HepG2 (cell line): ENCODE data around the gene RAPH1. TPM values are rescaled to one million over a fixed set of nuclear protein-coding genes. Genes with fewer than 3 reads are reported as not detected.

ENCODE experiments used
- ATAC-seq: fragments of 200-7000 bp; cut with Tn5 transposase; 3 replicates; pipeline ENCODE4 v1.9.1; 2020; ENCODE audit warnings: mild to moderate bottlenecking, moderate library complexity
- BruUV-seq: library from RNA; stranded (reverse); fragments of 400-500 nt; replicated peaks from 2 replicates; lab custom pipeline; 2021; lab: Mats Ljungman, UMichigan
- CTCF ChIA-PET: fragments of 300-600 bp; formaldehyde crosslinking; extraction: SDS; loops from one replicate; lab custom pipeline; 2021; ENCODE audit warnings: low total read pairs, inconsistent platforms, low intra/inter-chr PET ratio; lab: Yijun Ruan, JAX
- POLR2A ChIA-PET: fragments of 350-600 bp; sonication (Branson Sonifier 250); formaldehyde crosslinking; loops from one replicate; lab custom pipeline; 2020; ENCODE audit warnings: antibody characterized with exemption, inconsistent platforms; lab: Yijun Ruan, JAX
- DNase-seq: peaks from one replicate; pipeline ENCODE4 v3.0.0-alpha.2; 2015; ENCODE audit warnings: low spot score
- FAIRE-seq: peaks from 3 replicates; lab custom pipeline; 2011; peaks lifted over from hg19 to GRCh38; lab: Jason Lieb, UNC
- H2AFZ ChIP-seq: one replicate; pipeline ENCODE4 v1.6.1; 2011; ENCODE audit warnings: low read length, inconsistent platforms
- H3K27ac ChIP-seq: fragments of 300-600 bp; 3 replicates; pipeline ENCODE4 v1.8.0; 2011; ENCODE audit warnings: mixed run types, mild to moderate bottlenecking, mixed read lengths, low read length, inconsistent platforms; ENCODE audit not compliant: insufficient read depth; ENCODE audit errors: extremely low read length
- H3K27me3 ChIP-seq, 2 experiments: fragments of 200-600 bp in 1 of 2; 2 replicates in 1 of 2; 3 replicates in 1 of 2; pipeline versions ENCODE4 v1.6.0 to v1.8.0; 2011; ENCODE audit warnings: low read length in 2 of 2, mild to moderate bottlenecking in 2 of 2, moderate library complexity in 2 of 2, inconsistent platforms in 1 of 2; ENCODE audit not compliant: insufficient read depth in 2 of 2, control insufficient read depth in 1 of 2
- H3K36me3 ChIP-seq, 2 experiments: fragments of 200-600 bp in 1 of 2; replicated peaks in 1 of 2; 2 replicates in 1 of 2; 3 replicates in 1 of 2; pipeline versions ENCODE4 v1.5.1 to v1.8.0; 2011; ENCODE audit warnings: low read length in 2 of 2, inconsistent platforms in 1 of 2; ENCODE audit not compliant: insufficient read depth in 2 of 2, control insufficient read depth in 1 of 2
- H3K4me1 ChIP-seq: 2 replicates; pipeline ENCODE4 v1.5.1; 2012; ENCODE audit warnings: low read length, inconsistent platforms; ENCODE audit not compliant: insufficient read depth
- H3K4me2 ChIP-seq: 2 replicates; pipeline ENCODE4 v1.6.0; 2011; ENCODE audit warnings: low read depth, low read length, inconsistent platforms
- H3K4me3 ChIP-seq, 3 experiments: fragments of 200-600 bp in 1 of 3; sonication (generic), shearing (Covaris generic) in 1 of 3; replicated peaks in 1 of 3; 2 replicates each; pipeline ENCODE4 v1.5.1; 2011 to 2016; ENCODE audit warnings: low read length in 3 of 3, inconsistent platforms in 2 of 3, low read depth in 2 of 3, mild to moderate bottlenecking in 2 of 3, control low read depth in 1 of 3, mixed read lengths in 1 of 3; ENCODE audit not compliant: insufficient read depth in 1 of 3
- H3K79me2 ChIP-seq: one replicate; pipeline ENCODE4 v1.6.1; 2011; ENCODE audit warnings: low read length, inconsistent platforms; ENCODE audit not compliant: insufficient read depth
- H3K9ac ChIP-seq: 2 replicates; pipeline ENCODE4 v1.6.0; 2011; ENCODE audit warnings: mild to moderate bottlenecking, low read depth, low read length, inconsistent platforms; ENCODE audit not compliant: insufficient read depth
- H3K9me3 ChIP-seq: 2 replicates; pipeline ENCODE4 v1.5.1; 2012; ENCODE audit warnings: mild to moderate bottlenecking, low read length
- H4K20me1 ChIP-seq: 2 replicates; pipeline ENCODE4 v1.6.0; 2011; ENCODE audit warnings: inconsistent platforms, mild to moderate bottlenecking, low read length, moderate library complexity; ENCODE audit not compliant: insufficient read depth
- FOXA3 ChIP-seq: IDR thresholded peaks from 2 replicates; pipeline ENCODE4 v1.6.1; 2016; ENCODE audit warnings: missing genetic modification reagents, missing compliant biosample characterization
- ISL2 ChIP-seq: sonication (generic); formaldehyde crosslinking; IDR thresholded peaks from 2 replicates; pipeline ENCODE4 v1.5.0; 2020; ENCODE audit warnings: missing genetic modification reagents
- JUN ChIP-seq: sonication (generic); formaldehyde crosslinking; IDR thresholded peaks from 2 replicates; pipeline ENCODE4 v1.4.0; 2020; ENCODE audit warnings: mild to moderate bottlenecking, missing genetic modification reagents
- KAT2B ChIP-seq: fragments of 150-350 bp; IDR thresholded peaks from 2 replicates; pipeline ENCODE4 v1.6.1; 2014; ENCODE audit warnings: low read depth, low read length, borderline replicate concordance
- KDM2A ChIP-seq: sonication (generic); formaldehyde crosslinking; IDR thresholded peaks from 2 replicates; pipeline ENCODE4 v1.4.0; 2020; ENCODE audit warnings: low read depth, missing genetic modification reagents, borderline replicate concordance
- NFE2L1 ChIP-seq: sonication (generic); formaldehyde crosslinking; IDR thresholded peaks from 2 replicates; pipeline ENCODE4 v1.4.0; 2020; ENCODE audit warnings: missing genetic modification reagents, mild to moderate bottlenecking, borderline replicate concordance
- NR2C2 ChIP-seq: sonication (generic); formaldehyde crosslinking; IDR thresholded peaks from 2 replicates; pipeline ENCODE4 v1.4.0; 2020; ENCODE audit warnings: missing genetic modification reagents, mild to moderate bottlenecking, moderate library complexity, borderline replicate concordance
- RCOR2 ChIP-seq: IDR thresholded peaks from 2 replicates; pipeline ENCODE4 v1.6.1; 2016; ENCODE audit warnings: missing biosample characterization, missing genetic modification reagents
- SRSF4 ChIP-seq: fragments of 200-400 bp; formaldehyde crosslinking; IDR thresholded peaks from one replicate; pipeline ENCODE4 v1.6.1; 2018; ENCODE audit warnings: mild to moderate bottlenecking, low read depth, low read length, moderate library complexity; ENCODE audit not compliant: poor library complexity, severe bottlenecking
- TMF1 ChIP-seq: sonication (generic); formaldehyde crosslinking; IDR thresholded peaks from 2 replicates; pipeline ENCODE4 v1.8.1; 2022; ENCODE audit warnings: low read depth, missing genetic modification reagents
- ZBTB20 ChIP-seq: sonication (generic); formaldehyde crosslinking; IDR thresholded peaks from 2 replicates; pipeline ENCODE4 v1.8.1; 2023; ENCODE audit warnings: missing genetic modification reagents, low read depth, mild to moderate bottlenecking, borderline replicate concordance
- ZBTB43 ChIP-seq: sonication (generic); formaldehyde crosslinking; conservative IDR thresholded peaks from 2 replicates; pipeline ENCODE4 v1.4.0; 2020; ENCODE audit warnings: missing genetic modification reagents
- ZFP82 ChIP-seq: sonication (generic); formaldehyde crosslinking; IDR thresholded peaks from 2 replicates; pipeline ENCODE4 v1.5.1; 2020; ENCODE audit warnings: mild to moderate bottlenecking, missing genetic modification reagents, borderline replicate concordance
- ZIK1 ChIP-seq: sonication (generic); formaldehyde crosslinking; IDR thresholded peaks from 2 replicates; pipeline ENCODE4 v1.5.0; 2020; ENCODE audit warnings: mild to moderate bottlenecking, low read depth, missing genetic modification reagents, borderline replicate concordance
- ZNF180 ChIP-seq: sonication (generic); formaldehyde crosslinking; IDR thresholded peaks from 2 replicates; pipeline ENCODE4 v1.4.0; 2020; ENCODE audit warnings: low read depth, missing genetic modification reagents, borderline replicate concordance
- ZNF317 ChIP-seq: sonication (generic); formaldehyde crosslinking; IDR thresholded peaks from 2 replicates; pipeline ENCODE4 v1.5.0; 2020; ENCODE audit warnings: mild to moderate bottlenecking, missing genetic modification reagents
- ZNF329 ChIP-seq: sonication (generic); formaldehyde crosslinking; IDR thresholded peaks from 2 replicates; pipeline ENCODE4 v1.9.0; 2021; ENCODE audit warnings: low read depth, mild to moderate bottlenecking, missing genetic modification reagents
- ZNF598 ChIP-seq: sonication (generic); formaldehyde crosslinking; IDR thresholded peaks from 2 replicates; pipeline ENCODE4 v1.5.1; 2020; ENCODE audit warnings: mild to moderate bottlenecking, missing genetic modification reagents, borderline replicate concordance
- WGBS: methylation state at CpG from one replicate; pipeline ENCODE4 v1.1.6; 2017; ENCODE audit warnings: low lambda C conversion rate; 5-methylcytosine and 5-hydroxymethylcytosine counted together
- in situ Hi-C: cut with HindIII; loops from 2 replicates; pipeline ENCODE4 v1.10.0; 2017; ENCODE audit warnings: low pct_unique_long_range_greater_than_20kb; ENCODE audit not compliant: extremely low pct_ligation_motif_present
- intact Hi-C: fragments of 100-400 bp; cut with micrococcal nuclease; formaldehyde crosslinking; loops from one replicate; pipeline ENCODE4 v1.10.0; 2022; ENCODE audit not compliant: unreplicated experiment
- polyA plus RNA-seq, 8 experiments: library from polyadenylated mRNA; depleted of rRNA in 3 of 8; stranded (reverse) in 7 of 8; unstranded in 1 of 8; fragments of >200 nt; fragmentation: Illumina TruSeq in 4 of 8; extraction: Trizol in 4 of 8; gene quantifications; 2 replicates each; pipeline versions ENCODE4 v1.2.1 to v1.2.3, GENCODE V29; 2011 to 2016; ENCODE audit warnings: low read depth in 4 of 8, missing spikeins in 1 of 8, mixed read lengths in 1 of 8; ENCODE audit not compliant: insufficient read depth in 1 of 8
- total RNA-seq, 5 experiments: library from RNA; depleted of rRNA; stranded (reverse); fragments of >200 nt; fragmentation: Illumina TruSeq; extraction: Trizol; gene quantifications; 2 replicates each; pipeline ENCODE4 v1.2.3, GENCODE V29; 2016; ENCODE audit warnings: low read depth in 1 of 5
- TF ChIP-seq, protein P1 (sequence below): sonication (generic); formaldehyde crosslinking; IDR thresholded peaks from 2 replicates; pipeline ENCODE4 v1.5.0; 2020; ENCODE audit warnings: missing genetic modification reagents
- TF ChIP-seq, protein P2 (sequence below): sonication (generic); formaldehyde crosslinking; IDR thresholded peaks from 2 replicates; pipeline ENCODE4 v1.8.1; 2023; ENCODE audit warnings: mild to moderate bottlenecking, missing genetic modification reagents, borderline replicate concordance
- TF ChIP-seq, protein P3 (sequence below): sonication (generic); formaldehyde crosslinking; IDR thresholded peaks from 2 replicates; pipeline ENCODE4 v1.4.0; 2020; ENCODE audit warnings: missing genetic modification reagents, mild to moderate bottlenecking, borderline replicate concordance

The RAPH1 gene
- total and polyA plus RNA-seq, 2 of the 13 experiments (the other 11 are each of a cell fraction or from before 2014, with no cell fraction given), result 5.3 to 6.7 TPM

DNA sequence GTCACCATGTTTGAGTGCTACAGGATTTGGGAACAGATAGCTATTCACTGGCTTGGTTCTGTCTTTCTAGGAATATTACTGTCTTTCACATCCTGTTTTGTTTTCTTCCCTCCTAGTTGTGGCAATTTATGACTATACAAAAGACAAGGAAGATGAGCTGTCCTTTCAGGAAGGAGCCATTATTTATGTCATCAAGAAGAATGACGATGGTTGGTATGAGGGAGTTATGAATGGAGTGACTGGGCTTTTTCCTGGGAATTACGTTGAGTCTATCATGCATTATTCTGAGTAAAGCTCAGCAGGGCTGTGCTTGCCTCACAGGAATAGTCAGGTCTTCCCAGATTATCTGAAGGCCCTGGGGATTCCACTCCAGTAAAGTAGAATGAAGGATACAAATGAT lies 108.0 kb downstream of the RAPH1 start (continued):
- TF ChIP-seq TMF1 (CRISPR knock-in tag), result no peak
- TF ChIP-seq KAT2B, result no peak
- no peak for TF ChIP-seq KDM2A (CRISPR knock-in tag)
- TF ChIP-seq, protein P1, sequence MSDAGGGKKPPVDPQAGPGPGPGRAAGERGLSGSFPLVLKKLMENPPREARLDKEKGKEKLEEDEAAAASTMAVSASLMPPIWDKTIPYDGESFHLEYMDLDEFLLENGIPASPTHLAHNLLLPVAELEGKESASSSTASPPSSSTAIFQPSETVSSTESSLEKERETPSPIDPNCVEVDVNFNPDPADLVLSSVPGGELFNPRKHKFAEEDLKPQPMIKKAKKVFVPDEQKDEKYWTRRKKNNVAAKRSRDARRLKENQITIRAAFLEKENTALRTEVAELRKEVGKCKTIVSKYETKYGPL (CRISPR knock-in tag), result no peak
- no peak for TF ChIP-seq ZNF317 (CRISPR knock-in tag)
- TF ChIP-seq, protein P2, sequence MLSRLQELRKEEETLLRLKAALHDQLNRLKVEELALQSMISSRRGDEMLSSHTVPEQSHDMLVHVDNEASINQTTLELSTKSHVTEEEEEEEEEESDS (CRISPR knock-in tag), result no peak
- TF ChIP-seq JUN, result no peak
- TF ChIP-seq ZBTB20 (CRISPR knock-in tag), result no peak
- no peak for TF ChIP-seq ZNF598 (CRISPR knock-in tag)
- no peak for TF ChIP-seq ZIK1

GRCh38 chr2:203418271-203418670 lies 116.8 kb downstream of the RAPH1 start:
- no peak overlapping the region for H3K4me2 ChIP-seq
- H4K20me1 ChIP-seq, result no peaks in the 10 kb centered on the region
- H2AFZ ChIP-seq, result no peak overlapping the region
- no peak overlapping the region for H3K4me3 ChIP-seq
- CTCF ChIA-PET, result no interaction called here
- DNase-seq (no peak), FAIRE-seq (no peak), ATAC-seq (no peak)
- no peaks in the 10 kb centered on the region for H3K9me3 ChIP-seq
- in situ Hi-C loops (no loop called here), intact Hi-C loops (no loop called here)
- H3K9ac ChIP-seq, result no peak overlapping the region
- no peaks in the 10 kb centered on the region for H3K4me1 ChIP-seq
- peaks cover 5 to 38% of the 10 kb centered on the region in 2 experiments for H3K36me3 ChIP-seq
- H3K79me2 ChIP-seq, result no peaks in the 10 kb centered on the region
- whole genome bisulfite sequencing, result 97% methylated on average over 8 of the region's 8 CpGs
- BruUV-seq, result no TSS peak
- POLR2A ChIA-PET, result no interaction called here
- H3K27ac ChIP-seq, result no peak overlapping the region
- no peaks in the 10 kb centered on the region for H3K27me3 ChIP-seq
- TF ChIP-seq ZNF180 (CRISPR knock-in tag) (no peak), ISL2 (CRISPR knock-in tag) (no peak), FOXA3 (CRISPR knock-in tag) (no peak), NR2C2 (CRISPR knock-in tag) (no peak), SRSF4 (no peak), RCOR2 (CRISPR knock-in tag) (no peak), ZNF329 (CRISPR knock-in tag) (no peak), ZBTB43 (CRISPR knock-in tag) (no peak), NFE2L1 (CRISPR knock-in tag) (no peak), ZFP82 (CRISPR knock-in tag) (no peak)
- TF ChIP-seq, protein P3, sequence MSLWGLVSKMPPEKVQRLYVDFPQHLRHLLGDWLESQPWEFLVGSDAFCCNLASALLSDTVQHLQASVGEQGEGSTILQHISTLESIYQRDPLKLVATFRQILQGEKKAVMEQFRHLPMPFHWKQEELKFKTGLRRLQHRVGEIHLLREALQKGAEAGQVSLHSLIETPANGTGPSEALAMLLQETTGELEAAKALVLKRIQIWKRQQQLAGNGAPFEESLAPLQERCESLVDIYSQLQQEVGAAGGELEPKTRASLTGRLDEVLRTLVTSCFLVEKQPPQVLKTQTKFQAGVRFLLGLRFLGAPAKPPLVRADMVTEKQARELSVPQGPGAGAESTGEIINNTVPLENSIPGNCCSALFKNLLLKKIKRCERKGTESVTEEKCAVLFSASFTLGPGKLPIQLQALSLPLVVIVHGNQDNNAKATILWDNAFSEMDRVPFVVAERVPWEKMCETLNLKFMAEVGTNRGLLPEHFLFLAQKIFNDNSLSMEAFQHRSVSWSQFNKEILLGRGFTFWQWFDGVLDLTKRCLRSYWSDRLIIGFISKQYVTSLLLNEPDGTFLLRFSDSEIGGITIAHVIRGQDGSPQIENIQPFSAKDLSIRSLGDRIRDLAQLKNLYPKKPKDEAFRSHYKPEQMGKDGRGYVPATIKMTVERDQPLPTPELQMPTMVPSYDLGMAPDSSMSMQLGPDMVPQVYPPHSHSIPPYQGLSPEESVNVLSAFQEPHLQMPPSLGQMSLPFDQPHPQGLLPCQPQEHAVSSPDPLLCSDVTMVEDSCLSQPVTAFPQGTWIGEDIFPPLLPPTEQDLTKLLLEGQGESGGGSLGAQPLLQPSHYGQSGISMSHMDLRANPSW (CRISPR knock-in tag), result no peak
